Nephron progenitor cell (in vitro differentiated cells): Measurements from ENCODE around the gene CAMKMT.

Source experiments
- DNase-seq: peaks from one replicate; pipeline ENCODE4 v3.0.0; 2021
- H3K27ac Mint-ChIP-seq: 2 replicates; pipeline ENCODE4 v1.8.0; 2021; ENCODE audit warnings: mild to moderate bottlenecking, moderate library complexity, mixed read lengths
- H3K27me3 Mint-ChIP-seq: 2 replicates; pipeline ENCODE4 v1.8.0; 2021; ENCODE audit warnings: mild to moderate bottlenecking, low read depth, mixed read lengths; ENCODE audit not compliant: poor library complexity
- H3K36me3 Mint-ChIP-seq: 2 replicates; pipeline ENCODE4 v1.8.0; 2021; ENCODE audit warnings: low read depth, mixed read lengths
- H3K4me1 Mint-ChIP-seq: 2 replicates; pipeline ENCODE4 v1.8.0; 2021; ENCODE audit warnings: mixed read lengths
- H3K4me3 Mint-ChIP-seq: 2 replicates; pipeline ENCODE4 v1.8.0; 2021; ENCODE audit warnings: mild to moderate bottlenecking, moderate library complexity, mixed read lengths
- H3K9me3 Mint-ChIP-seq: 2 replicates; pipeline ENCODE4 v1.8.0; 2021; ENCODE audit warnings: mild to moderate bottlenecking, moderate library complexity, mixed read lengths
- CTCF ChIP-seq: fragments of 200-600 bp; sonication (generic); IDR thresholded peaks from 2 replicates; pipeline ENCODE4 v1.5.0; 2021; ENCODE audit warnings: antibody characterized with exemption

The CAMKMT gene

GRCh38 chr2:44799105-44799504 lies 437.4 kb downstream of the CAMKMT start:
- Mint-ChIP-seq H3K9me3 (no peaks in the 10 kb centered on the region), H3K27ac (no peak overlapping the region)

GRCh38 chr2:44799754-44800153 lies 438.0 kb downstream of the CAMKMT start:
- DNase-seq: no peak
- H3K4me1 Mint-ChIP-seq: no peaks in the 10 kb centered on the region
- no peaks in the 10 kb centered on the region for H3K36me3 Mint-ChIP-seq
- peaks cover 95% of the 10 kb centered on the region for H3K27me3 Mint-ChIP-seq
- TF ChIP-seq CTCF: no peak
- H3K9me3 Mint-ChIP-seq: no peaks in the 10 kb centered on the region
- H3K4me3 Mint-ChIP-seq: no peak overlapping the region
- H3K27ac Mint-ChIP-seq: no peak overlapping the region

More at GRCh38 chr2:44799105-44799504, 437.4 kb downstream of the CAMKMT start:
- no peaks in the 10 kb centered on the region for H3K4me1 Mint-ChIP-seq
- no peak for DNase-seq
- no peaks in the 10 kb centered on the region for H3K36me3 Mint-ChIP-seq
- no peak overlapping the region for H3K4me3 Mint-ChIP-seq
- H3K27me3 Mint-ChIP-seq: peaks cover 89% of the 10 kb centered on the region
- TF ChIP-seq CTCF: no peak

- H3K4me1 Mint-ChIP-seq: no peaks in the 10 kb centered on the region
- H3K36me3 Mint-ChIP-seq: no peaks in the 10 kb centered on the region
- no peak overlapping the region for H3K4me3 Mint-ChIP-seq
- H3K27me3 Mint-ChIP-seq: peaks cover 100% of the 10 kb centered on the region
- H3K27ac Mint-ChIP-seq: no peak overlapping the region
- no peak for TF ChIP-seq CTCF
- no peaks in the 10 kb centered on the region for H3K9me3 Mint-ChIP-seq
- DNase-seq: no peak
Observed at GRCh38 chr2:44801289-44801840, 439.6 kb downstream of the CAMKMT start.

GRCh38 chr2:44801841-44802776 lies 440.4 kb downstream of the CAMKMT start:
- H3K4me1 Mint-ChIP-seq: no peaks in the 10 kb centered on the region
- TF ChIP-seq CTCF: no peak
- H3K4me3 Mint-ChIP-seq: no peak overlapping the region
- H3K27ac Mint-ChIP-seq: no peak overlapping the region
- no peaks in the 10 kb centered on the region for H3K9me3 Mint-ChIP-seq
- H3K27me3 Mint-ChIP-seq: peaks cover 100% of the 10 kb centered on the region
- peak; percentile 33 for DNase-seq
- H3K36me3 Mint-ChIP-seq: no peaks in the 10 kb centered on the region

GRCh38 chr2:44802777-44803424 lies 441.2 kb downstream of the CAMKMT start:
- TF ChIP-seq CTCF: no peak
- Mint-ChIP-seq H3K36me3 (no peaks in the 10 kb centered on the region), H3K27ac (no peak overlapping the region), H3K4me3 (no peak overlapping the region), H3K9me3 (no peaks in the 10 kb centered on the region), H3K4me1 (no peaks in the 10 kb centered on the region), H3K27me3 (peaks cover 100% of the 10 kb centered on the region)
- DNase-seq: peak; percentile 39
